Endothelial cell of umbilical vein (primary cell): ENCODE results near the gene QRFPR. TPM values are rescaled to one million over a fixed set of nuclear protein-coding genes. Genes with fewer than 3 reads are reported as not detected.

Source experiments
- BruUV-seq: library from RNA; stranded (reverse); fragments of 400-500 nt; replicated peaks from 2 replicates; lab custom pipeline; 2021; lab: Mats Ljungman, UMichigan
- CTCF ChIA-PET: fragments of 300-600, 350-600 bp; sonication (Branson Sonifier 250); formaldehyde crosslinking; loops from one replicate; lab custom pipeline; 2021; ENCODE audit warnings: antibody characterized with exemption, inconsistent platforms; lab: Charles Lee
- POLR2A ChIA-PET: fragments of 300-600, 350-600 bp; sonication (Branson Sonifier 250); formaldehyde crosslinking; loops from one replicate; lab custom pipeline; 2021; ENCODE audit warnings: antibody characterized with exemption, inconsistent platforms; lab: Charles Lee
- DNase-seq: peaks from one replicate; pipeline ENCODE4 v3.0.0-alpha.2; 2011; ENCODE audit warnings: low read depth, low spot score
- FAIRE-seq: peaks from 2 replicates; lab custom pipeline; 2011; peaks lifted over from hg19 to GRCh38; lab: Jason Lieb, UNC
- H2AFZ ChIP-seq: 2 replicates; pipeline ENCODE4 v1.6.0; 2012; ENCODE audit warnings: low read depth, low read length, control low read depth, inconsistent platforms
- H3K27ac ChIP-seq: 2 replicates; pipeline ENCODE4 v1.5.1; 2011; ENCODE audit warnings: low read depth, mild to moderate bottlenecking, control low read depth, low read length, moderate library complexity; ENCODE audit not compliant: insufficient read depth
- H3K27me3 ChIP-seq, 2 experiments: 2 replicates each; pipeline versions ENCODE4 v1.6.0 to v1.6.1; 2011; ENCODE audit warnings: low read length in 2 of 2, mixed read lengths in 1 of 2; ENCODE audit not compliant: control insufficient read depth in 2 of 2, insufficient read depth in 2 of 2
- H3K36me3 ChIP-seq, 2 experiments: 2 replicates in 1 of 2; 3 replicates in 1 of 2; pipeline ENCODE4 v1.5.1; 2011; ENCODE audit warnings: low read length in 2 of 2, mild to moderate bottlenecking in 1 of 2, moderate library complexity in 1 of 2; ENCODE audit not compliant: control insufficient read depth in 2 of 2, insufficient read depth in 2 of 2; ENCODE audit errors: extremely low read depth in 1 of 2
- H3K4me1 ChIP-seq: 3 replicates; pipeline ENCODE4 v1.5.1; 2011; ENCODE audit warnings: mild to moderate bottlenecking, low read length; ENCODE audit not compliant: control insufficient read depth, insufficient read depth; ENCODE audit errors: extremely low read depth
- H3K4me2 ChIP-seq: 2 replicates; pipeline ENCODE4 v1.6.1; 2011; ENCODE audit warnings: low read length, control low read depth, mixed read lengths; ENCODE audit not compliant: insufficient read depth
- H3K4me3 ChIP-seq, 3 experiments: fragments of 200-600 bp in 1 of 3; sonication (generic), shearing (Covaris generic) in 1 of 3; replicated peaks in 1 of 3; 2 replicates each; pipeline ENCODE4 v1.5.1; 2011 to 2016; ENCODE audit warnings: control low read depth in 3 of 3, low read length in 3 of 3, mild to moderate bottlenecking in 2 of 3, inconsistent platforms in 1 of 3, low read depth in 1 of 3, moderate library complexity in 1 of 3; ENCODE audit not compliant: insufficient read depth in 1 of 3
- H3K79me2 ChIP-seq: 2 replicates; pipeline ENCODE4 v1.6.0; 2012; ENCODE audit warnings: low read length, inconsistent platforms; ENCODE audit not compliant: control insufficient read depth, insufficient read depth
- H3K9ac ChIP-seq: replicated peaks from 2 replicates; pipeline ENCODE3; 2011; ENCODE audit warnings: low read length, control low read depth; ENCODE audit not compliant: insufficient read depth; ENCODE audit errors: extremely low read depth
- H3K9me1 ChIP-seq: replicated peaks from 3 replicates; pipeline ENCODE4 v1.6.0; 2011; ENCODE audit warnings: mild to moderate bottlenecking, low read length; ENCODE audit not compliant: control insufficient read depth, insufficient read depth; ENCODE audit errors: extremely low read depth
- H3K9me3 ChIP-seq: replicated peaks from 2 replicates; pipeline ENCODE4 v1.5.1; 2012; ENCODE audit warnings: low read length, inconsistent platforms; ENCODE audit not compliant: control insufficient read depth, insufficient read depth
- H4K20me1 ChIP-seq: replicated peaks from 2 replicates; pipeline ENCODE3; 2011; ENCODE audit warnings: mild to moderate bottlenecking, low read length; ENCODE audit not compliant: control insufficient read depth, insufficient read depth; ENCODE audit errors: extremely low read depth
- EZH2 ChIP-seq: IDR thresholded peaks from 2 replicates; pipeline ENCODE4 v1.6.1; 2012; ENCODE audit warnings: borderline replicate concordance, low read depth, mild to moderate bottlenecking, moderate library complexity, low read length, inconsistent platforms; ENCODE audit not compliant: severe bottlenecking
- FOS ChIP-seq: IDR thresholded peaks from 2 replicates; pipeline ENCODE4 v1.6.1; 2011; ENCODE audit warnings: mild to moderate bottlenecking, low read length, moderate library complexity, borderline replicate concordance; ENCODE audit not compliant: insufficient read depth
- GATA2 ChIP-seq: IDR thresholded peaks from 2 replicates; pipeline ENCODE4 v1.7.0; 2011; ENCODE audit warnings: low read depth, mild to moderate bottlenecking, moderate library complexity, mixed read lengths, low read length; ENCODE audit not compliant: insufficient read length, insufficient read depth
- JUN ChIP-seq: IDR thresholded peaks from 2 replicates; pipeline ENCODE4 v1.6.1; 2011; ENCODE audit warnings: borderline replicate concordance, low read depth; ENCODE audit not compliant: insufficient read length, insufficient read depth
- MAX ChIP-seq: IDR thresholded peaks from 2 replicates; pipeline ENCODE4 v1.6.1; 2011; ENCODE audit not compliant: insufficient read depth, insufficient read length
- MYC ChIP-seq: IDR thresholded peaks from one replicate; pipeline ENCODE4 v1.6.1; 2011; ENCODE audit warnings: mild to moderate bottlenecking, low read depth, low read length
- POLR2A ChIP-seq: IDR thresholded peaks from 2 replicates; pipeline ENCODE4 v1.6.1; 2012; ENCODE audit warnings: low read depth, mild to moderate bottlenecking, control low read depth, low read length
- POLR2AphosphoS5 ChIP-seq: IDR thresholded peaks from 2 replicates; pipeline ENCODE4 v1.6.1; 2012; ENCODE audit warnings: low read depth, mild to moderate bottlenecking, control low read depth, low read length, moderate library complexity; ENCODE audit not compliant: insufficient read depth
- dilution Hi-C: fragments of 300-500 bp; cut with MboI; formaldehyde crosslinking; loops from one replicate; pipeline ENCODE4 v1.15.0; 2019; ENCODE audit warnings: low sequenced_read_pairs; ENCODE audit not compliant: extremely low pct_ligation_motif_present
- intact Hi-C: fragments of 100-400 bp; cut with micrococcal nuclease; formaldehyde crosslinking; loops from one replicate; pipeline ENCODE4 v1.10.0; 2022
- polyA plus RNA-seq, 4 experiments: library from polyadenylated mRNA; depleted of rRNA in 3 of 4; stranded (reverse) in 3 of 4; unstranded in 1 of 4; fragments of >200 nt; gene quantifications; 2 replicates each; pipeline versions ENCODE4 v1.2.1 to v1.2.3, GENCODE V29; 2011 to 2012; ENCODE audit warnings: missing spikeins in 1 of 4
- total RNA-seq: library from RNA; stranded (reverse); gene quantifications from 2 replicates; pipeline ENCODE4 v1.2.3, GENCODE V29; 2021
- TF ChIP-seq, protein P1 (sequence below), 2 donors: IDR thresholded peaks; 1 replicate in 1 of 2; 2 replicates in 1 of 2; pipeline ENCODE4 v1.5.1; 2011; ENCODE audit warnings: low read length in 2 of 2, mild to moderate bottlenecking in 2 of 2, moderate library complexity in 2 of 2, control low read depth in 1 of 2, inconsistent platforms in 1 of 2, low read depth in 1 of 2; ENCODE audit not compliant: insufficient read depth in 1 of 2; ENCODE audit errors: extremely low read depth in 1 of 2

QRFPR gene
- total and polyA plus RNA-seq, 2 donors (not counting 3 experiments of a cell fraction or from before 2014, with no cell fraction given): not detected

- Histone ChIP-seq H3K4me1 (no peaks in the 10 kb centered on the region), H3K27me3 (no peaks in the 10 kb centered on the region), H3K4me3 (no peak overlapping the region), H3K9ac (no peak overlapping the region), H3K79me2 (no peaks in the 10 kb centered on the region), H3K27ac (no peak overlapping the region), H4K20me1 (no peaks in the 10 kb centered on the region), H3K9me3 (no peaks in the 10 kb centered on the region), H2AFZ (no peak overlapping the region), H3K36me3 (no peaks in the 10 kb centered on the region), H3K4me2 (no peak overlapping the region), H3K9me1 (no peaks in the 10 kb centered on the region)
- CTCF ChIA-PET: no interaction called here
- POLR2A ChIA-PET: no interaction called here
- intact Hi-C loops: no loop called here
- TF ChIP-seq MAX (no peak), FOS (no peak), JUN (no peak), POLR2AphosphoS5 (no peak), EZH2 (no peak), GATA2 (no peak), POLR2A (no peak), MYC (no peak)
- TF ChIP-seq, protein P1, sequence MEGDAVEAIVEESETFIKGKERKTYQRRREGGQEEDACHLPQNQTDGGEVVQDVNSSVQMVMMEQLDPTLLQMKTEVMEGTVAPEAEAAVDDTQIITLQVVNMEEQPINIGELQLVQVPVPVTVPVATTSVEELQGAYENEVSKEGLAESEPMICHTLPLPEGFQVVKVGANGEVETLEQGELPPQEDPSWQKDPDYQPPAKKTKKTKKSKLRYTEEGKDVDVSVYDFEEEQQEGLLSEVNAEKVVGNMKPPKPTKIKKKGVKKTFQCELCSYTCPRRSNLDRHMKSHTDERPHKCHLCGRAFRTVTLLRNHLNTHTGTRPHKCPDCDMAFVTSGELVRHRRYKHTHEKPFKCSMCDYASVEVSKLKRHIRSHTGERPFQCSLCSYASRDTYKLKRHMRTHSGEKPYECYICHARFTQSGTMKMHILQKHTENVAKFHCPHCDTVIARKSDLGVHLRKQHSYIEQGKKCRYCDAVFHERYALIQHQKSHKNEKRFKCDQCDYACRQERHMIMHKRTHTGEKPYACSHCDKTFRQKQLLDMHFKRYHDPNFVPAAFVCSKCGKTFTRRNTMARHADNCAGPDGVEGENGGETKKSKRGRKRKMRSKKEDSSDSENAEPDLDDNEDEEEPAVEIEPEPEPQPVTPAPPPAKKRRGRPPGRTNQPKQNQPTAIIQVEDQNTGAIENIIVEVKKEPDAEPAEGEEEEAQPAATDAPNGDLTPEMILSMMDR (IDR thresholded peaks at IDR 0.05; ENCODE audit: extremely low read depth in 1 of 2, insufficient read depth in 1 of 2, low read depth in 1 of 2, low read length in 2 of 2): no peak
- DNase-seq: no peak
- dilution Hi-C loops: no loop called here
- no TSS peak for BruUV-seq
- FAIRE-seq: no peak
These were observed 11.7 kb upstream of the QRFPR start for GRCh38 chr4:121392426-121393086.
